Naive thymus-derived CD4-positive, alpha-beta T cell (primary cell): Measurements from ENCODE around the gene NUDT4. TPM values are rescaled to one million over a fixed set of nuclear protein-coding genes. Genes with fewer than 3 reads are reported as not detected.

Experiments
- ATAC-seq: fragments of 150-1000 bp; cut with Tn5 transposase; 2 replicates; pipeline ENCODE4 v1.10.0; 2021; ENCODE audit warnings: mild to moderate bottlenecking, moderate library complexity
- CTCF ChIA-PET: fragments of 350-600 bp; sonication (Branson Sonifier 250); formaldehyde crosslinking; loops from one replicate; lab custom pipeline; 2021; ENCODE audit warnings: antibody characterized with exemption; lab: Charles Lee
- POLR2A ChIA-PET: fragments of 350-600 bp; sonication (Branson Sonifier 250); formaldehyde crosslinking; loops from one replicate; lab custom pipeline; 2021; ENCODE audit warnings: antibody characterized with exemption, inconsistent platforms; lab: Charles Lee
- DNase-seq, 9 donors: peaks; one replicate each; pipeline versions ENCODE4 v3.0.0 to v3.0.0-alpha.2; 2020 to 2022; ENCODE audit warnings: mixed read lengths in 1 of 9
- H3K27ac ChIP-seq: one replicate; pipeline ENCODE4 v1.7.0; 2013; ENCODE audit warnings: mild to moderate bottlenecking, low read depth, low read length, moderate library complexity
- H3K27me3 ChIP-seq, 2 donors: one replicate each; pipeline ENCODE4 v1.7.0; 2013; ENCODE audit warnings: low read length in 2 of 2, mild to moderate bottlenecking in 2 of 2, moderate library complexity in 2 of 2; ENCODE audit not compliant: control insufficient read depth in 2 of 2, insufficient read depth in 2 of 2
- H3K36me3 ChIP-seq, 3 experiments: 1 replicate in 2 of 3; 2 replicates in 1 of 3; pipeline ENCODE4 v1.7.0; 2013; ENCODE audit warnings: low read length in 3 of 3, mild to moderate bottlenecking in 3 of 3, moderate library complexity in 1 of 3; ENCODE audit not compliant: insufficient read depth in 3 of 3, control insufficient read depth in 2 of 3
- H3K4me1 ChIP-seq, 2 donors: one replicate each; pipeline ENCODE4 v1.7.0; 2013; ENCODE audit warnings: low read length in 2 of 2, mild to moderate bottlenecking in 2 of 2, moderate library complexity in 1 of 2; ENCODE audit not compliant: control insufficient read depth in 2 of 2, insufficient read depth in 2 of 2
- H3K4me3 ChIP-seq: 2 replicates; pipeline ENCODE4 v1.7.0; 2013; ENCODE audit warnings: mild to moderate bottlenecking, low read length
- H3K9me3 ChIP-seq, 3 experiments: 1 replicate in 2 of 3; 2 replicates in 1 of 3; pipeline ENCODE4 v1.7.0; 2013; ENCODE audit warnings: low read length in 3 of 3; ENCODE audit not compliant: control insufficient read depth in 2 of 3
- H3K27ac Mint-ChIP-seq, 9 donors: one replicate each; pipeline ENCODE4 v1.8.0; 2020 to 2022; ENCODE audit warnings: mixed read lengths in 9 of 9, mild to moderate bottlenecking in 8 of 9, moderate library complexity in 5 of 9, inconsistent platforms in 2 of 9
- H3K27me3 Mint-ChIP-seq, 5 donors: one replicate each; pipeline ENCODE4 v1.8.0; 2021 to 2022; ENCODE audit warnings: mixed read lengths in 5 of 5, mild to moderate bottlenecking in 1 of 5
- H3K36me3 Mint-ChIP-seq, 5 donors: one replicate each; pipeline ENCODE4 v1.8.0; 2020 to 2022; ENCODE audit warnings: mixed read lengths in 5 of 5, mild to moderate bottlenecking in 3 of 5, inconsistent platforms in 1 of 5
- H3K4me1 Mint-ChIP-seq, 7 donors: one replicate each; pipeline ENCODE4 v1.8.0; 2020 to 2022; ENCODE audit warnings: mixed read lengths in 7 of 7, mild to moderate bottlenecking in 3 of 7, inconsistent platforms in 1 of 7
- H3K4me3 Mint-ChIP-seq, 10 donors: one replicate each; pipeline ENCODE4 v1.8.0; 2020 to 2022; ENCODE audit warnings: mild to moderate bottlenecking in 10 of 10, mixed read lengths in 10 of 10, moderate library complexity in 6 of 10, inconsistent platforms in 2 of 10
- H3K9me3 Mint-ChIP-seq, 11 donors: one replicate each; pipeline ENCODE4 v1.8.0; 2020 to 2022; ENCODE audit warnings: mixed read lengths in 11 of 11, mild to moderate bottlenecking in 4 of 11, inconsistent platforms in 1 of 11, moderate library complexity in 1 of 11
- intact Hi-C, 2 donors: fragments of 100-400 bp; cut with micrococcal nuclease; formaldehyde crosslinking; loops; one replicate each; pipeline ENCODE4 v1.15.1; 2023
- polyA plus RNA-seq, 2 donors: library from polyadenylated mRNA; unstranded; fragments of 300-500 nt; fragmentation: Illumina TruSeq; gene quantifications; one replicate each; pipeline ENCODE4 v1.2.3, GENCODE V29; 2021
- total RNA-seq, 6 experiments: library from RNA in 5 of 6; stranded (reverse) in 5 of 6; gene quantifications; 1 replicate in 5 of 6; 2 replicates in 1 of 6; pipeline ENCODE4 v1.2.3 and lab custom pipeline; 2021 to 2026

NUDT4 gene
- total and polyA plus RNA-seq, 7 experiments from 2014 or later: 37.1 to 85.1 (median 51.2) TPM

DNA sequence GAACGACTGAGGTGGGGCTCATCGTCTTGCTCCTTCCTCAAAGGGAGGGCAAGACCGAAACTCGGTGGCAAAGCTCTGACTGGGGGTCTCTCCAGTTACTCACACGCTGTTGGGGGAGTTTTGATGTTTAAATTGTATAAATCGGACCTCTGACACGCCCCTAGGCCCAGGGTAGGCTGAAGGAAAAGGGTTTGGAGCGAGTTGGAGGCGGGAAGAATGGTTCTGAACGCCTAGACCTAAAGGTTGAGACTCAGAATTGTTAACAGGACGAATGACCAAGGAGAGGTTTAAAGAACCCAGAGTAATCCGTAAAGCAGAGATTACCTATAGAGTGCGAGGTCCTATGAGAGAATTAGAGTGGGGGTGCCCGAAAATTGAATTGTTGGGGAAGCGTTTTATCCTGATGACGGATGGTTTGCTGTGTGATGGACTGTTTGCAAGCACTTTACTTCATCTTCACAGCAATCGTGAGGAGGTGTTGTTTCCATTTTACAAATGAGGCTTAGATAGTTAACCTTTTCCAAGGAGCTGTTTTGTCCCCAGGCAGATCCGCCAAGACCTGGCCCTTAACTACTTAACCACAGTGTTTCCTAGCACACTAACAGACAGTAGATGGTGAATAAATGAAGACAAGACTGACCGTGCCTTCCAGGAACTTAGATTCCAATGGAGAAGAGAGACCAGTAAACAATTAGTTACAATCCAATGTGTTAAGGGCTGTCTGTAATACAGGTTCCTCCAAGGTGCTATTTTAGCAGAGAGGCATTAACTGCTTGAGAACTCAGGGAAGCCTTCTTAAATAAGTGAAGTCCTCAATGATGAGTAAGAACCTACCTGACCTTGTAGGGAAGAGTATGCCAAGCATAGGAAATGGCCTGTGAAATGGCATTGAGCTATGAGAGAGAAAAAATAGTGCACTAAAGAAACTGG, 65.0 kb downstream of the NUDT4 start:
- H3K9me3 ChIP-seq: no peaks in the 10 kb centered on the region
- CTCF ChIA-PET: interaction anchor here (1.0 to 1.1 kb wide), 2 partner anchors 25 to 62 kb away, joined by 3 read pairs; no protein-coding TSS in a partner anchor
- Mint-ChIP-seq H3K9me3 (peaks cover 0 to 3% (median 0%) of the 10 kb centered on the region in 11 donors), H3K36me3 (peaks cover 0 to 1% (median 0%) of the 10 kb centered on the region in 5 donors), H3K27ac (peak overlapping the region; percentile 96 to 100 (median 98)), H3K27me3 (no peaks in the 10 kb centered on the region), H3K4me3 (peak overlapping the region; percentile 89 to 100 (median 96)), H3K4me1 (peaks cover 40 to 53% (median 49%) of the 10 kb centered on the region in 7 donors)
- ATAC-seq (no peak), DNase-seq (no peak)
- POLR2A ChIA-PET: interaction anchor here (0.6 to 2.5 kb wide), 11 partner anchors 18 to 1017 kb away, joined by 3 to 16 read pairs (median 3); partner anchors contain the start of genes CRADD, EEA1 and MRPL42
- no peaks in the 10 kb centered on the region for H3K27me3 ChIP-seq
- intact Hi-C loops: loop anchor here (1.0 to 10.0 kb wide), 15 partner anchors 25 to 1775 kb away; partner anchors contain the start of genes CRADD (in 2 of the 2), PLXNC1 (in 2 of the 2), BTG1 (in 1 of the 2) and EEA1 (in 1 of the 2)
- H3K4me1 ChIP-seq: peaks cover 28 to 48% of the 10 kb centered on the region in 2 donors
- peak overlapping the region; percentile 66 for H3K4me3 ChIP-seq
- H3K36me3 ChIP-seq: peaks cover 0 to 7% (median 0%) of the 10 kb centered on the region in 3 experiments
- peak overlapping the region; percentile 98 for H3K27ac ChIP-seq

DNA sequence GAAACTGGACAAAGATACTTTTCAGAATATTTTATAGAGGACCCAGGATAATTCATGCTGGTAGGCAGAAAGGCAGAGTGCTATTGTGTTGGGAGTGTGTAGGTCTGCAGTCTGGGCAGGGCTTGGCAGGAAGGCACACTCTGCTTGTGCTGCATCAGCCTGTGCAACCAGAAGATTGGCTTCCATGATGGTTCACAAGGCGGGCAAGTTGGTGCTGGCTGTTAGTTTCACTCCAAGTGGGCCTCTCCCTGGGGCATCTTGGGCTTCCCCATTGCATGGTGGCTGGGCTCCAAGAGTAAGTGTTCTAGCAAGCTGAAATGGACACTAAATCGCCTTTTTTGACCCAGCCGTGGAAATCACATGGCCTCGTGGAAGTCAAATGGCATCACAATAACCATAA, 65.9 kb downstream of the NUDT4 start:
- ChIA-PET CTCF (no interaction called here), POLR2A (interaction anchor here (1.4 to 2.5 kb wide), 3 partner anchors 23 to 513 kb away, joined by 3 to 16 read pairs (median 3); partner anchors contain the start of gene MRPL42)
- H3K27ac ChIP-seq: no peak overlapping the region
- peak overlapping the region in 1 of 10 donors; percentile 93 for H3K4me3 Mint-ChIP-seq
- peaks cover 35 to 52% (median 48%) of the 10 kb centered on the region in 7 donors for H3K4me1 Mint-ChIP-seq
- ATAC-seq: no peak
- peaks cover 0 to 3% (median 0%) of the 10 kb centered on the region in 11 donors for H3K9me3 Mint-ChIP-seq
- H3K36me3 ChIP-seq: peaks cover 0 to 7% (median 0%) of the 10 kb centered on the region in 3 experiments
- H3K4me3 ChIP-seq: no peak overlapping the region
- no peaks in the 10 kb centered on the region for H3K27me3 Mint-ChIP-seq
- H3K9me3 ChIP-seq: no peaks in the 10 kb centered on the region
- no peak for DNase-seq
- H3K36me3 Mint-ChIP-seq: peaks cover 0 to 1% (median 0%) of the 10 kb centered on the region in 5 donors
- H3K4me1 ChIP-seq: peaks cover 19 to 47% of the 10 kb centered on the region in 2 donors
- H3K27me3 ChIP-seq: no peaks in the 10 kb centered on the region
- peak overlapping the region in 7 of 9 donors; percentile 96 to 100 (median 99) for H3K27ac Mint-ChIP-seq
- intact Hi-C loops: loop anchor here (5.0 to 10.0 kb wide), 5 partner anchors 819 to 1774 kb away; partner anchors contain the start of genes BTG1 (in 1 of the 2), FGD6 (in 1 of the 2) and VEZT (in 1 of the 2)

DNA sequence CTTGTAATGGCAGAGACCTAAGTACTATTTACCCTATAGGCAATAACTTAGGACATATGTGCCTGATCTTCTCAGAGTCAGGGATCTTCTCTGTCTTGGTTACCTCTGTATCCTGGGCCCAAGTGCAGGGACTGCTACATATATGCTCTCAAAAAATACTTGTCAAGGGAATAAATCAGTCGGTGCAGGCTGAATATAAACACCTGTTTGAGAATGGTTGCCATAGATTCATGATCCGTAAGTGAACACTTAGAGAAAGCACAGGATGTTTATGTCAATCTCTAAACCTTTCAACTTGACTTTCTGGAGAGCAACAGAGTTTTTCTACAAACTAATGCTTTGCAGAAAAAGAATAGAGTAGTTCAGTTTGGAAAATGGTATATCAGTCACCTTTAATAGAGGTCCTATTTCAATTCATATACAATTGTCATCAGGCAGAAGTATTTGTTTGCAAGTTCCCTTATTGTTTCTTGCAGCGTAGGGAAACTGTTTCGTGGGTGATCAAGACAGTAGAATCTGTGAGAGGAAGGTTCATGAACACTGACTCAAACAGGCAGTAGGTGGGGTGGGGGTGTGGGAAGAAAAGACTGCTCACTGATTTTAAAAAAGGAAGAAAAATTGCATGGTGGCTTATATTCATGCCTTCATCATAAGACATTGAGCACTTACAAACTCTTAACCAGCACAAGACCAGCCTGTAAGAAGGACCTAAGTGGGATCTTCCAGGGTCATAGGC, 70.0 kb downstream of the NUDT4 start:
- POLR2A ChIA-PET: interaction anchor here (1.0 to 1.8 kb wide), 2 partner anchors 18 to 20 kb away, joined by 4 to 5 read pairs; no protein-coding TSS in a partner anchor
- peak; percentile 86 for ATAC-seq
- H3K9me3 Mint-ChIP-seq: peaks cover 0 to 3% (median 0%) of the 10 kb centered on the region in 11 donors
- Histone ChIP-seq H3K9me3 (no peaks in the 10 kb centered on the region), H3K27me3 (no peaks in the 10 kb centered on the region), H3K36me3 (no peaks in the 10 kb centered on the region), H3K4me1 (peaks cover 0 to 32% of the 10 kb centered on the region in 2 donors), H3K27ac (peak overlapping the region; percentile 78), H3K4me3 (peak overlapping the region; percentile 18)
- H3K4me3 Mint-ChIP-seq: peak overlapping the region; percentile 46 to 85 (median 74)
- H3K27ac Mint-ChIP-seq: peak overlapping the region; percentile 64 to 100 (median 99)
- no peaks in the 10 kb centered on the region for H3K27me3 Mint-ChIP-seq
- no peaks in the 10 kb centered on the region for H3K36me3 Mint-ChIP-seq
- intact Hi-C loops: loop anchor here (1.0 to 10.0 kb wide), 5 partner anchors 12 to 1413 kb away; partner anchors contain the start of genes BTG1 (in 1 of the 2), CRADD (in 1 of the 2) and MRPL42 (in 1 of the 2)
- CTCF ChIA-PET: no interaction called here
- peak in 7 of 9 donors; percentile 45 to 84 (median 74) for DNase-seq
- H3K4me1 Mint-ChIP-seq: peaks cover 18 to 36% (median 31%) of the 10 kb centered on the region in 7 donors

DNA sequence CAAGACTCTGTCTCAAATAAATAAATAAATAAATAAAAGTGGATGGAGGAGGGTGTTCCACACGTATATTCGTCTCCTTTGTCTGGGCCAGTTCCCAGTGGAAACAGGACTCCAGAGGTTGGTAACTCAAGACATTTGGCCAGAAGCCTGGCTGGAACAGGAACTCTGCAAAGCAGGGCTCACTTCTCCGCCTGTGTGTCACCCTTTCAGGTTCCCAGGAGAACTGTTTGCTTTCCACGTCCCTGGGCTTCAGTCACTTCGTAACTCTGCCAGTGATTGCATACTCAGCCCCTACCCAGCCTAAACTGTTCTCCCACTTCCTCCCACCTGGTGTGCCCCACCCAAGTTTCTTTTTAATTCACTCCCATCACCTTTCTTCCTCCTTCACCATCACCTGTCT, 71.1 kb downstream of the NUDT4 start:
- peak overlapping the region in 8 of 9 donors; percentile 92 to 100 (median 97) for H3K27ac Mint-ChIP-seq
- peak overlapping the region in 9 of 10 donors; percentile 3 to 82 (median 52) for H3K4me3 Mint-ChIP-seq
- H3K36me3 ChIP-seq: no peaks in the 10 kb centered on the region
- peaks cover 0 to 3% (median 0%) of the 10 kb centered on the region in 11 donors for H3K9me3 Mint-ChIP-seq
- no peaks in the 10 kb centered on the region for H3K9me3 ChIP-seq
- DNase-seq (no peak), ATAC-seq (no peak)
- no peaks in the 10 kb centered on the region for H3K36me3 Mint-ChIP-seq
- peak overlapping the region; percentile 65 for H3K27ac ChIP-seq
- ChIA-PET POLR2A (interaction anchor here (0.6 to 1.0 kb wide), 3 partner anchors 17 to 293 kb away, joined by 3 to 9 read pairs (median 5); no protein-coding TSS in a partner anchor), CTCF (no interaction called here)
- H3K27me3 ChIP-seq: no peaks in the 10 kb centered on the region
- H3K27me3 Mint-ChIP-seq: no peaks in the 10 kb centered on the region
- peaks cover 0 to 29% of the 10 kb centered on the region in 2 donors for H3K4me1 ChIP-seq
- peaks cover 14 to 32% (median 28%) of the 10 kb centered on the region in 7 donors for H3K4me1 Mint-ChIP-seq
- H3K4me3 ChIP-seq: no peak overlapping the region
- intact Hi-C loops: loop anchor here (1.0 to 10.0 kb wide), 4 partner anchors 11 to 1414 kb away; partner anchors contain the start of genes BTG1 (in 1 of the 2) and MRPL42 (in 1 of the 2)

DNA sequence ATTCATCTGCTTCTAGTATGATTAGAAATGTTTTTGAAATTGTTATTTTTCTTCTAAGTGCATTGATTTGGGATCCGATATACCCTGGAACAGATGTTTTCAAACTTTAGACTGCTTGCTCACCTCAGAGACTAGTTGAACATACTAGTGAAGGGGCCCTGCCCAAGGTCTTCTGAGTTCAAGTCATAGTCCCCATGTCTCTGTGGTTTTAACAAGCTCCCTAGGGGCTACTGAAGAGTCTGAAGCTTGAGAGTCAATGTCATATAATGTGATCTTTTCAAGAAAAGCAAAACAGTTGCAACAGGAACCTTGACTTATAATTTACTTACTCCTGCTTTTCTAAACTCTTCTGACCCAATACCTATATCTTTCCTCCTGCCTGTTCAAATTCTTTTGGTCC, 71.6 kb downstream of the NUDT4 start:
- H3K9me3 ChIP-seq: no peaks in the 10 kb centered on the region
- ATAC-seq (no peak), DNase-seq (peak in 1 of 9 donors; percentile 24)
- peaks cover 0 to 4% (median 0%) of the 10 kb centered on the region in 5 donors for H3K27me3 Mint-ChIP-seq
- no peaks in the 10 kb centered on the region for H3K27me3 ChIP-seq
- peak overlapping the region; percentile 65 for H3K27ac ChIP-seq
- CTCF ChIA-PET: interaction anchor here (0.9 to 1.2 kb wide), 2 partner anchors 18 to 53 kb away, joined by 3 to 4 read pairs; partner anchors contain the start of gene MRPL42
- POLR2A ChIA-PET: interaction anchor here (0.8 to 1.2 kb wide), 2 partner anchors 11 to 43 kb away, joined by 3 to 7 read pairs; no protein-coding TSS in a partner anchor
- H3K4me1 ChIP-seq: peaks cover 0 to 29% of the 10 kb centered on the region in 2 donors
- no peaks in the 10 kb centered on the region for H3K36me3 Mint-ChIP-seq
- H3K9me3 Mint-ChIP-seq: peaks cover 0 to 3% (median 0%) of the 10 kb centered on the region in 11 donors
- intact Hi-C loops: loop anchor here (10.0 kb wide), 2 partner anchors 1304 to 1414 kb away; partner anchors contain the start of gene BTG1 (in 1 of the 2)
- no peaks in the 10 kb centered on the region for H3K36me3 ChIP-seq
- H3K4me3 ChIP-seq: no peak overlapping the region
- H3K4me3 Mint-ChIP-seq: peak overlapping the region in 9 of 10 donors; percentile 31 to 82 (median 52)
- peaks cover 14 to 32% (median 28%) of the 10 kb centered on the region in 7 donors for H3K4me1 Mint-ChIP-seq
- H3K27ac Mint-ChIP-seq: peak overlapping the region in 8 of 9 donors; percentile 92 to 100 (median 97)
